Brain microvascular endothelial cell (primary cell): ENCODE measurements around the gene C9orf50.

Experiments used
- DNase-seq: peaks from one replicate; pipeline ENCODE4 v3.0.0-alpha.2; 2020
- H3K27ac ChIP-seq: fragments of 250-450 bp; sonication (Bioruptor Pico); 2 replicates; pipeline ENCODE4 v1.5.1; 2020; ENCODE audit warnings: mild to moderate bottlenecking, moderate library complexity
- H3K27me3 ChIP-seq: fragments of 250-450 bp; sonication (Bioruptor Pico); replicated peaks from 2 replicates; pipeline ENCODE4 v1.5.1; 2020; ENCODE audit warnings: mild to moderate bottlenecking
- H3K36me3 ChIP-seq: fragments of 250-450 bp; sonication (Bioruptor Pico); replicated peaks from 2 replicates; pipeline ENCODE4 v1.5.1; 2020; ENCODE audit warnings: mild to moderate bottlenecking
- H3K4me3 ChIP-seq: 2 replicates; pipeline ENCODE4 v1.5.1; 2011; ENCODE audit warnings: low read depth, mild to moderate bottlenecking, control low read depth, low read length, moderate library complexity
- in situ Hi-C: cut with HindIII; loops from 2 replicates; pipeline ENCODE4 v1.10.0; 2017; ENCODE audit warnings: low sequenced_read_pairs, low pct_ligation_motif_present
- TF ChIP-seq, protein P1 (sequence below): IDR thresholded peaks from 2 replicates; pipeline ENCODE4 v1.5.1; 2011; ENCODE audit warnings: low read depth, mild to moderate bottlenecking, moderate library complexity, low read length, control low read depth, inconsistent platforms; ENCODE audit errors: missing control alignments

Gene C9orf50

DNA sequence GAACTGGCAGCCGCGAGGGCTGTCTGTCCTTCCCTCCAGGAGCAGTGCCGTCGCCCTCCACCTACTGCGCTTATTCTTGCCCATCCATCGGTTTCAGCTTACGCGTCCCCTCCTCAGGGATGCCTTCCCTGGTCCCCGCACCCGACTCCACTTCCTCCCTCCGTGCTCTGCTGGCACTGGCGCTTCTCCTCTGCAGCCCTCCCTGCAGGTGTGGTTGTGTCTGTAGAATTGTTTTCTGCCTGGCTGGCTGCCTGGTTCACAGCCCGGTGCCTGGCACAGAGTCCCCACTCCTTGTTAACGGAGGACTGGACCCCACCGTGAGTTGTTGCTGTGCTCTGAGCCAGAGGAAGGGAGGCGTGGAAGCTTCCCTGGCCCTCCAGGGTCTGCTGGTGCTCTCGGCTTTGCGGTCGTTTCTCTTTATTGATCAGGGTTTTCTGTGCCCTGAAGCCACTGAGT lies 10.8 kb upstream of the C9orf50 start:
- in situ Hi-C loops: no loop called here
- no peak overlapping the region for H3K4me3 ChIP-seq
- H3K27me3 ChIP-seq: no peaks in the 10 kb centered on the region
- peaks cover 43% of the 10 kb centered on the region for H3K36me3 ChIP-seq
- TF ChIP-seq, protein P1, sequence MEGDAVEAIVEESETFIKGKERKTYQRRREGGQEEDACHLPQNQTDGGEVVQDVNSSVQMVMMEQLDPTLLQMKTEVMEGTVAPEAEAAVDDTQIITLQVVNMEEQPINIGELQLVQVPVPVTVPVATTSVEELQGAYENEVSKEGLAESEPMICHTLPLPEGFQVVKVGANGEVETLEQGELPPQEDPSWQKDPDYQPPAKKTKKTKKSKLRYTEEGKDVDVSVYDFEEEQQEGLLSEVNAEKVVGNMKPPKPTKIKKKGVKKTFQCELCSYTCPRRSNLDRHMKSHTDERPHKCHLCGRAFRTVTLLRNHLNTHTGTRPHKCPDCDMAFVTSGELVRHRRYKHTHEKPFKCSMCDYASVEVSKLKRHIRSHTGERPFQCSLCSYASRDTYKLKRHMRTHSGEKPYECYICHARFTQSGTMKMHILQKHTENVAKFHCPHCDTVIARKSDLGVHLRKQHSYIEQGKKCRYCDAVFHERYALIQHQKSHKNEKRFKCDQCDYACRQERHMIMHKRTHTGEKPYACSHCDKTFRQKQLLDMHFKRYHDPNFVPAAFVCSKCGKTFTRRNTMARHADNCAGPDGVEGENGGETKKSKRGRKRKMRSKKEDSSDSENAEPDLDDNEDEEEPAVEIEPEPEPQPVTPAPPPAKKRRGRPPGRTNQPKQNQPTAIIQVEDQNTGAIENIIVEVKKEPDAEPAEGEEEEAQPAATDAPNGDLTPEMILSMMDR: no peak
- no peak overlapping the region for H3K27ac ChIP-seq
- DNase-seq: no peak

DNA sequence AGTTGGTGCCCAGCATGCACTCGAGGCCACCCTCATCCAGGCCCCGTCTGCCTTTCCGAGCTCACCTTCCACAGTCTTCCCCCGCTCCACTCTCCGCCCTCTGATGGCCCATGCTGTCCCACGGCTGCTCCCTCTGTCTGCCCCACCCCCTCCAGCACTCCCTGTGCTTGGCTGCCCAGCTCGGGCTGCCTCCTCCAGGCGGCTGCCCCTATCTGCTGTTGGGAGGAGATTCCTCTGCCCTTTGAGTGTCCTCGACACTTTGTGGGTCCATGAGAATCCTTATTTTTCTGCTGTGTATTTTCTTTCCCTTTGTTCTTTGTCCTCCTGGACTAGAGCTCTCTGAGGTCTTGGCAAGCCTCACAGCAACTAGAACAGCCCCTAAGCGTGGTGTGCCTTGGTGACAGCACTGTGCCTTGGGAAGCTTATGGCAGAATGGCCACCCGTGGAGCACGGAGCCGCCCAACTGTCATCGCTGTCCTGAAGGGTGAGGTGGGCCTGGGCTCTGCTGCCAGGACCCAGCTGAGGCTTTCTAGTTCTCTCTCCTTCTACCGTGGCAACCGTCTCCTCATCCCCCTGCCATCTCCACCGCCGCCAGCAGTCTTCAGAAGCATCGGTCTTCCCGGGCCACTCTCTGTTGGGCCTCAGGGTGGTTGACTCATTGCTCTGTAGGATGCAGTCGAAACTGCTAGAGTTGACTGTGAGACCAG lies 10.2 kb upstream of the C9orf50 start:
- DNase-seq: peak; percentile 43
- peaks cover 37% of the 10 kb centered on the region for H3K36me3 ChIP-seq
- H3K4me3 ChIP-seq: no peak overlapping the region

DNA sequence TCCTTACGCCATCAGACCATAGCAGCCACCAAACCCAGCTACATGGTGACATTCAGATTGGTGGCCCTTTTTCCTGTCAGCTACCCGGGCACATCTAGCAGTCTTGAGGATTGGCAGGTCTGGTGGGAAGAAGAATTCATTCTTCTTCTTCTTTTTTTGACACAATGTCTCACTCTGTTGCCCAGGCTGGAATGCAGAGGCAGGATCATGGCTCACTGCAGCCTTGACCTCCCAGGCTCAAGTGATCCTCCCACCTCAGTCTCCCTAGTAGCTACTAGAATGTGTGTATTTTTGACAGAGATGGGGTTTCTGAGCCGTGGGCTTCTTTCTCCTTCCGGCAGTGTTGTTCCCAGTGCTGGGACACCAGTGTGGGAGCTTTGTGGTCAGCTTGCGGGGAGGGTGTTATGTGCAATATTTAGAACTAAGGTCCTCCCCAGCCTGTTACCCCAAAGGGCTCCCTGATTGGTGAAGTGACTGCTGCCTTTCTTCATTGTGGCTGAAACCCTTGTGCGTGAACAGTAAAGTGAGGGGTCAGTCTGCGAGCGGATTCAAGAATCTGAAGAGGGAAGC lies 8.4 kb upstream of the C9orf50 start:
- peaks cover 22% of the 10 kb centered on the region for H3K36me3 ChIP-seq
- H3K27ac ChIP-seq: no peak overlapping the region
- no peak for DNase-seq
- no peaks in the 10 kb centered on the region for H3K27me3 ChIP-seq
- no peak overlapping the region for H3K4me3 ChIP-seq
- TF ChIP-seq, protein P1: no peak
- in situ Hi-C loops: loop anchor here (10.0 kb wide), 1 partner anchor 495 kb away; no protein-coding TSS in a partner anchor

More for the DNA sequence above, 10.2 kb upstream of the C9orf50 start:
- no peak overlapping the region for H3K27ac ChIP-seq
- TF ChIP-seq, protein P1: peak; percentile 29
- in situ Hi-C loops: no loop called here
- no peaks in the 10 kb centered on the region for H3K27me3 ChIP-seq

GRCh38 chr9:129628709-129629108 lies 7.8 kb upstream of the C9orf50 start:
- Histone ChIP-seq H3K36me3 (peaks cover 17% of the 10 kb centered on the region), H3K27ac (no peak overlapping the region), H3K27me3 (no peaks in the 10 kb centered on the region), H3K4me3 (no peak overlapping the region)
- no peak for DNase-seq
- TF ChIP-seq, protein P1: no peak
- in situ Hi-C loops: loop anchor here (10.0 kb wide), 1 partner anchor 494 kb away; no protein-coding TSS in a partner anchor

GRCh38 chr9:129627556-129628440 lies 6.9 kb upstream of the C9orf50 start:
- Histone ChIP-seq H3K27me3 (no peaks in the 10 kb centered on the region), H3K4me3 (peak overlapping the region; percentile 85), H3K27ac (peak overlapping the region; percentile 93), H3K36me3 (peaks cover 8% of the 10 kb centered on the region)
- no peak for DNase-seq
- in situ Hi-C loops: loop anchor here (10.0 kb wide), 1 partner anchor 493 kb away; no protein-coding TSS in a partner anchor
- TF ChIP-seq, protein P1: no peak
